IgD-negative memory B cell (primary cell): ENCODE measurements around the gene YEATS2. TPM values are rescaled to one million over a fixed set of nuclear protein-coding genes. Genes with fewer than 3 reads are reported as not detected.
A peak's percentile ranks its signal among the peaks of the same experiment; 100 is the strongest.
"Not testable (repeated sequence)": the region's sequence is repeated elsewhere in the genome, so short reads cannot be mapped to it uniquely, and the experiment has no call there.

ENCODE experiments used
- H3K27ac Mint-ChIP-seq, 3 donors: one replicate each; pipeline ENCODE4 v1.8.0; 2020 to 2022; ENCODE audit warnings: mild to moderate bottlenecking in 3 of 3, mixed read lengths in 3 of 3, moderate library complexity in 1 of 3
- H3K27me3 Mint-ChIP-seq: one replicate; pipeline ENCODE4 v1.8.0; 2021; ENCODE audit warnings: mixed read lengths
- H3K36me3 Mint-ChIP-seq: one replicate; pipeline ENCODE4 v1.8.0; 2020; ENCODE audit warnings: mild to moderate bottlenecking, mixed read lengths
- H3K4me1 Mint-ChIP-seq, 3 donors: one replicate each; pipeline ENCODE4 v1.8.0; 2020 to 2022; ENCODE audit warnings: mixed read lengths in 3 of 3, mild to moderate bottlenecking in 1 of 3
- H3K4me3 Mint-ChIP-seq, 4 donors: one replicate each; pipeline ENCODE4 v1.8.0; 2020 to 2022; ENCODE audit warnings: mild to moderate bottlenecking in 4 of 4, mixed read lengths in 4 of 4, moderate library complexity in 3 of 4
- H3K9me3 Mint-ChIP-seq, 3 donors: one replicate each; pipeline ENCODE4 v1.8.0; 2020 to 2021; ENCODE audit warnings: mixed read lengths in 3 of 3, mild to moderate bottlenecking in 1 of 3
- polyA plus RNA-seq: library from polyadenylated mRNA; unstranded; fragments of 300-500 nt; fragmentation: Illumina TruSeq; gene quantifications from one replicate; pipeline ENCODE4 v1.2.3, GENCODE V29; 2021

Gene YEATS2
- polyA plus RNA-seq, 1 donor from 2014 or later, result 7.2 TPM

DNA sequence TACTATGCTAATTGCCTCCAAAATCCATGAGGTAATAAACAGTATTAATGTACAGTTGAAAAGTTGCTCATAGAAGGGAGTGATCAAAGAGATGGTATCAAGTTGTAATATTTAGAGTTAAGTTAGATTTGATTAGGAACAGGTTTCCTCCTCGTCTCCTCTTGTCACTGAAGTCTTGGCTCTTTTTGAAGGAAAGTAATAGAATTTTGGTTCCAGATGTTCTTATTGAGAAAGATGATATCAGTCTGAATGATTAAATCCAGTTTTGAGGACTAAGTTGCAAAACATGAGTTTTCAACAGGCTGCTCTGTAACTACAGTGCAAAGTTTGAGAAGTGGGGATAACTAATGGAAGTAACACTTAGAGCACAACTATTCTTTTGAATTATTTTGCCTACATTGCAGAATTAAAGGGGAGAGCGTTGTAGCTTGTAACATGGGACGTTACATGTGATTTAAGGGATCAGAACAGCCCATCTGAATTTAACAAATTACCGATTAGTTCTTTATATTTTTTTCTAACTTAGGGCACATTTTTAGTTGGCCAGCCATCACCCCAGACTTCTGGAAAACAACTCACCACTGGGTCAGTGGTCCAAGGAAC, 79.5 kb downstream of the YEATS2 start:
- Mint-ChIP-seq H3K36me3 (peaks cover 14% of the 10 kb centered on the region), H3K4me1 (peaks cover 0 to 2% (median 0%) of the 10 kb centered on the region in 3 donors), H3K4me3 (no peak overlapping the region), H3K27me3 (no peaks in the 10 kb centered on the region), H3K27ac (peak overlapping the region in 1 of 3 donors; percentile 83), H3K9me3 (no peaks in the 10 kb centered on the region)

GRCh38 chr3:183779896-183780465, 82.4 kb downstream of the YEATS2 start:
- Mint-ChIP-seq H3K27ac (no peak overlapping the region), H3K36me3 (peaks cover 18% of the 10 kb centered on the region), H3K4me1 (peaks cover 4 to 15% (median 14%) of the 10 kb centered on the region in 3 donors), H3K9me3 (no peaks in the 10 kb centered on the region), H3K27me3 (no peaks in the 10 kb centered on the region), H3K4me3 (no peak overlapping the region)

DNA sequence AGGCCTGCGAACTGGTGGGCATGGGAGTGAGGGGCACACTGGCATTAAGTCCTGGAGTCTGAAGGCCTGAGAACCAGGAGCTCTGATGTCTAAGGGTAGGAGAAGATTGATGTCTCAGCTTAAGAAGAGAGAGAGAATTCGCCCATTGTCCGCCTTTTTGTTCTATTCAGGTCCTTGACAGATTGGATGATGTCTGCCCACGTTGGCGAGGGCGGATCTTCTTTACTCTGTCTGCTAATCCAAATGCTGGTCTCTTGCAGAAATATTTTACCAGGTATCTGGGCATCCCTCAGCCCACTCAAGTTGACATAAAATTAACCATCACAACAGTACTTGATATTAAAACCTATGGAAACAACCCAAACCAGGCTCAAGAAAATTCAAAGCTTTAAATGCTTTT, 83.6 kb downstream of the YEATS2 start:
- Mint-ChIP-seq H3K27me3 (no peaks in the 10 kb centered on the region), H3K4me1 (peaks cover 4 to 15% (median 14%) of the 10 kb centered on the region in 3 donors), H3K36me3 (peaks cover 18% of the 10 kb centered on the region), H3K9me3 (no peaks in the 10 kb centered on the region), H3K4me3 (peak overlapping the region in 1 of 4 donors; percentile 12), H3K27ac (no peak overlapping the region)

DNA sequence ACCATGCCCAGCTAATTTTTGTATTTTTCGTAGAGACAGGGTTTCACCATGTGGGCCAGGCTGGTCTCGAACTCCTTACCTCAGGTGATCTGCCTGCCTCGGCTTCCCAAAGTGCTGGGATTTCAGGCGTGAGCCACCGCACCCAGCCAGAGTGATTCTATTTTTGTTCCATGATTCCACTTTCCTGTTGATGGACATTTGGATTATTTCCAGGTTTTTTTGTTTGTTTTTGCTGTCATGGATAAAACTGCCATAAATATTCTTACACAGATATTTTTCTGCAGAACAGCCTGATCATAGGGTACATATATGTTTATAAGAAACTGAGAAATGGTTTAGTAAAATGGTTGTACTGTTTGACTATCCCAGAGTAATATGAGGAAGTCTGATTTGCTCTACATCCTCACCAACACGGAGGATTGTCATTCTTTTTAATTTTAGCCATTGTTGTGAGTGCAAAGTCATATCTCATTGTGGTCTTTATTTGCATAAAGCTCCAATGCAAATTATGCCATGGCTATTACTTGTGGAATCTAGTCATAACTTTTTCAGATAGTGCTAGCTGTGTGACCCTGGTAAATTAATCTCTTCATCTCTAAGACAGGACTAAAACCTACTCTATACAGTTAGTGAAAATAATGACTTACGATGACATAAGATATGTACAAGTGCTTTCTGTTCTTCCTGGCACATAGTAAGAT, 85.1 kb downstream of the YEATS2 start:
- Mint-ChIP-seq H3K4me1 (peaks cover 4 to 15% (median 11%) of the 10 kb centered on the region in 3 donors), H3K4me3 (no peak overlapping the region), H3K36me3 (peaks cover 18% of the 10 kb centered on the region), H3K9me3 (no peaks in the 10 kb centered on the region), H3K27me3 (no peaks in the 10 kb centered on the region), H3K27ac (no peak overlapping the region)

- not testable (repeated sequence) for H3K27me3 Mint-ChIP-seq, H3K4me3 Mint-ChIP-seq, H3K9me3 Mint-ChIP-seq
- peaks cover 15% of the 10 kb centered on the region for H3K36me3 Mint-ChIP-seq
- peak overlapping the region in 1 of 3 donors; percentile 35 for H3K27ac Mint-ChIP-seq
- H3K4me1 Mint-ChIP-seq, result peaks cover 4 to 15% (median 11%) of the 10 kb centered on the region in 3 donors
These were observed 86.9 kb downstream of the YEATS2 start for GRCh38 chr3:183784503-183784902.

GRCh38 chr3:183789826-183790225, 92.2 kb downstream of the YEATS2 start:
- Mint-ChIP-seq H3K4me1 (no peaks in the 10 kb centered on the region), H3K4me3 (no peak overlapping the region), H3K36me3 (peaks cover 14% of the 10 kb centered on the region), H3K27ac (no peak overlapping the region), H3K27me3 (no peaks in the 10 kb centered on the region), H3K9me3 (no peaks in the 10 kb centered on the region)

DNA sequence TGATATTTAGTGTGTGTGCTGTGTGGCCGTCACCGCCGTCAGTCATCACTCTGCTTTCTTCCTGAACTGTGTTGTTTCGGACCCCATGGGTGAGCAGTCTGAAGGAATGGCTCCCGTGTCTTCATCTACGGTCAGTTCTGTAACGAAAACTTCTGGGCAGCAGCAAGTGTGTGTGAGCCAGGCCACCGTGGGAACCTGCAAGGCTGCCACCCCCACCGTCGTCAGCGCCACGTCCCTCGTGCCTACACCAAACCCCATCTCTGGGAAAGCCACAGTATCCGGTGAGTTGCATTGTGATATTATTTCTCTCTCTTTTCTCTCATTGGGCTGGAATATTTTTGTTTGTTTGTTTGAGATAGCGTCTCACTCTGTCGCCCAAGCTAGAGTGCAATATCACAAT, 93.1 kb downstream of the YEATS2 start:
- no peaks in the 10 kb centered on the region for H3K27me3 Mint-ChIP-seq
- H3K9me3 Mint-ChIP-seq, result no peaks in the 10 kb centered on the region
- peaks cover 14% of the 10 kb centered on the region for H3K36me3 Mint-ChIP-seq
- H3K4me1 Mint-ChIP-seq, result no peaks in the 10 kb centered on the region
- peak overlapping the region in 1 of 3 donors; percentile 13 for H3K27ac Mint-ChIP-seq
- no peak overlapping the region for H3K4me3 Mint-ChIP-seq

- H3K9me3 Mint-ChIP-seq, result no peaks in the 10 kb centered on the region
- peaks cover 17% of the 10 kb centered on the region for H3K36me3 Mint-ChIP-seq
- no peak overlapping the region for H3K4me3 Mint-ChIP-seq
- no peak overlapping the region for H3K27ac Mint-ChIP-seq
- no peaks in the 10 kb centered on the region for H3K27me3 Mint-ChIP-seq
- no peaks in the 10 kb centered on the region for H3K4me1 Mint-ChIP-seq
These were observed 95.4 kb downstream of the YEATS2 start for GRCh38 chr3:183792976-183793375.

DNA sequence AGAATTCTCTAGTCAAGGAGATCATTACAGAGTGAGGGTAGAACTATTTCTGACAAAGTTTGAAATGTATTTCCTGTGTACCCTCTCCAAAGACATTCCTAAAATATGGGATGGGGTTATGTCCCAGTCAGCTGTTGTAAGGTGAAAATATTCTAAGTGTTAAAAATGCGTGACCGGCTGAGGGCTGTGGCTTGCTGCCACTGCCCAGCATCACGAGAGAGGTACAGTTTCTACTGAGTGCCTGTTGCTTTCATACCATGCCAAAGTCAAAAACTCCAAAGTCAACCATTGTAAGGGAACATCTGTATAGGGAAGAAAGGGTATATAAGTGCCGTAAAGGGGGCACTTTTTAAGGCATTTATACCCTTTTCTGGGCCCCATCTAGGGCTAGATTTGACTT, 96.9 kb downstream of the YEATS2 start:
- Mint-ChIP-seq H3K9me3 (no peaks in the 10 kb centered on the region), H3K27me3 (no peaks in the 10 kb centered on the region), H3K4me1 (no peaks in the 10 kb centered on the region), H3K27ac (no peak overlapping the region), H3K36me3 (peaks cover 22% of the 10 kb centered on the region), H3K4me3 (no peak overlapping the region)

DNA sequence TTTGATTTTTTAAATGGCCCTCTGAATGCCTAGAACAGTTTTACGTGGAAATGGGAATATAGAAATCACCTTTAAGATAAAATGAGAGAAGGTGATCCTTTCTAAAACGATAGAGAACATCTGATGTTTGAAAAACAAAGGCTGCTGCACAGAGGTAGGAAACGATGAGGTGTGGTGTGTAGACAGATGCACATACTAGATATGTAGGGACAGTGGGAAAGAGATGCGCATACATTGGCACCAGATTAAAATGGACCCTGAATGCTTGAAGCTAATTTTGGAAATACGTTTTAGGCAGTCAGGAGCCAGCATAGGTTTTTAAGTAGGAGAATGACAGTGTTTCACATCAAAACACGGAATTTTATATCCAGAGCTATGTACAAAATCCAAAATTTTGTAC, 98.8 kb downstream of the YEATS2 start:
- H3K4me3 Mint-ChIP-seq, result no peak overlapping the region
- H3K27ac Mint-ChIP-seq, result no peak overlapping the region
- no peaks in the 10 kb centered on the region for H3K4me1 Mint-ChIP-seq
- H3K9me3 Mint-ChIP-seq, result no peaks in the 10 kb centered on the region
- H3K36me3 Mint-ChIP-seq, result peaks cover 20% of the 10 kb centered on the region
- H3K27me3 Mint-ChIP-seq, result no peaks in the 10 kb centered on the region

- Mint-ChIP-seq H3K36me3 (peaks cover 20% of the 10 kb centered on the region), H3K9me3 (no peaks in the 10 kb centered on the region), H3K4me3 (no peak overlapping the region), H3K4me1 (no peaks in the 10 kb centered on the region), H3K27ac (peak overlapping the region in 1 of 3 donors; percentile 31), H3K27me3 (no peaks in the 10 kb centered on the region)
These were observed 100.4 kb downstream of the YEATS2 start for GRCh38 chr3:183797996-183798395.

DNA sequence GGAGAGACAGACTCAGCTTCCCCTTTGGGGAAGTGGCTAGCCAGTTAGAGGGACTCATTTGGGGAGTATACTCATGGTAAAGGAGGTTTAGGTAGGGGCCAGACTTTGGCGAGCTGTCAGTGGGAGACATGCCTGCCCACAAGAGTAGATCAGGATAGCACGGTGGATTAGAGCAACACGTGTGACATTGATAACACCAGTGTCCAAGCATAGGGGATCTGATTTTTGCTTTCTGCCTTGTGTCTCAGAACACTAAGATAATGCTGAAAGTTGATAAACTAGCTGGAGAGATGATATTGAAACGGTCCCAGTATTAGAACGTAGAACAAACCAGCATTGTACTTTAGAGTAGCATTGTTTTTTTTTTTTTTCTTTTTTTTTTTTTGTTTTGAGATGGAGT, 101.9 kb downstream of the YEATS2 start:
- H3K27ac Mint-ChIP-seq, result no peak overlapping the region
- H3K27me3 Mint-ChIP-seq, result no peaks in the 10 kb centered on the region
- no peaks in the 10 kb centered on the region for H3K4me1 Mint-ChIP-seq
- peaks cover 17% of the 10 kb centered on the region for H3K36me3 Mint-ChIP-seq
- H3K4me3 Mint-ChIP-seq, result no peak overlapping the region
- no peaks in the 10 kb centered on the region for H3K9me3 Mint-ChIP-seq

GRCh38 chr3:183800243-183800863, 102.8 kb downstream of the YEATS2 start:
- H3K27ac Mint-ChIP-seq, result no peak overlapping the region
- H3K27me3 Mint-ChIP-seq, result no peaks in the 10 kb centered on the region
- H3K4me1 Mint-ChIP-seq, result no peaks in the 10 kb centered on the region
- H3K9me3 Mint-ChIP-seq, result no peaks in the 10 kb centered on the region
- H3K4me3 Mint-ChIP-seq, result no peak overlapping the region
- peaks cover 16% of the 10 kb centered on the region for H3K36me3 Mint-ChIP-seq

DNA sequence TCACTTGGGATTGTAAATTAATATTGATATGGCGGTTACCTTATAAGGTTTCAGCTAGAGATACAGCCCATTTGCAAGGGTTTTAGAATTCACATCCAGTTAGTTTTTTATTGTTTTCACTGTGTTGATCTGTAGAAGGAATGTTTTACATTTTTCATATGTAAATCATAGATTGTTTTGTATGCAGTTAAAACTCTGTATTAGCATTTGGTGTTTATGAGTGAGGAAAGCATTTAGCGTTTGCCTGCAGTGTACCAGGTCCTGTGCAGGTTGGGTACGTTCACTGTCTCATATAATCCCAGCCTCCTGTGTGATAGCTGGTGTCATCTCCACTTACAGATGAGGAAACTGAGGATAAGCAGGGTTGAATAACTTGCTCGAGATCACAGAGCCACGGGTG, 104.0 kb downstream of the YEATS2 start:
- Mint-ChIP-seq H3K27me3 (no peaks in the 10 kb centered on the region), H3K4me3 (no peak overlapping the region), H3K27ac (no peak overlapping the region), H3K4me1 (no peaks in the 10 kb centered on the region), H3K36me3 (peaks cover 13% of the 10 kb centered on the region), H3K9me3 (no peaks in the 10 kb centered on the region)

- no peaks in the 10 kb centered on the region for H3K27me3 Mint-ChIP-seq
- no peaks in the 10 kb centered on the region for H3K9me3 Mint-ChIP-seq
- peaks cover 18% of the 10 kb centered on the region for H3K36me3 Mint-ChIP-seq
- no peak overlapping the region for H3K4me3 Mint-ChIP-seq
- H3K27ac Mint-ChIP-seq, result no peak overlapping the region
- H3K4me1 Mint-ChIP-seq, result no peaks in the 10 kb centered on the region
These were observed 105.4 kb downstream of the YEATS2 start for GRCh38 chr3:183802989-183803388.
